Prostate gland (tissue), 2 donors: Measurements from ENCODE around the gene PSMB11. TPM values are rescaled to one million over a fixed set of nuclear protein-coding genes. Genes with fewer than 3 reads are reported as not detected.

Source experiments
- DNase-seq: peaks from one replicate; pipeline ENCODE4 v3.0.0-alpha.2; 2019; ENCODE audit warnings: low spot score
- H3K27ac ChIP-seq, 2 donors: fragments of 200-600 bp; sonication (generic); 2 replicates each; pipeline ENCODE4 v1.5.1; 2017 to 2019
- H3K27me3 ChIP-seq: fragments of 200-600 bp; sonication (generic); replicated peaks from 2 replicates; pipeline ENCODE4 v1.5.1; 2019; ENCODE audit not compliant: insufficient read depth
- H3K36me3 ChIP-seq, 2 donors: fragments of 200-600 bp; sonication (generic); 1 replicate in 1 of 2; 2 replicates in 1 of 2; pipeline versions ENCODE4 v1.5.1 to v1.8.1; 2017 to 2019
- H3K4me1 ChIP-seq: fragments of 200-600 bp; sonication (generic); replicated peaks from 2 replicates; pipeline ENCODE4 v1.5.1; 2019
- H3K4me3 ChIP-seq, 2 donors: fragments of 200-600 bp; sonication (generic); 2 replicates each; pipeline ENCODE4 v1.5.1; 2017 to 2019
- H3K9me3 ChIP-seq: fragments of 200-600 bp; sonication (generic); 2 replicates; pipeline ENCODE4 v1.5.1; 2017
- POLR2A ChIP-seq: fragments of 450-650 bp; IDR thresholded peaks from one replicate; pipeline ENCODE4 v1.6.1; 2016; ENCODE audit warnings: antibody characterized with exemption, mild to moderate bottlenecking
- POLR2AphosphoS5 ChIP-seq: sonication (generic); formaldehyde crosslinking; IDR thresholded peaks from one replicate; pipeline ENCODE4 v1.6.1; 2017; ENCODE audit warnings: antibody characterized with exemption
- WGBS: methylation state at CpG from one replicate; pipeline ENCODE4 v1.1.5; 2018; 5-methylcytosine and 5-hydroxymethylcytosine counted together
- intact Hi-C: fragments of 100-400 bp; cut with DNase I; formaldehyde crosslinking; loops from one replicate; pipeline ENCODE4 v1.14.2; 2022
- total RNA-seq, 2 donors: library from RNA; depleted of rRNA; stranded (reverse); fragments of >200 nt; gene quantifications; one replicate each; pipeline ENCODE4 v1.1.0, GENCODE V29; 2016
- TF ChIP-seq, protein P1 (sequence below), 4 experiments: fragments of 200-600 bp in 2 of 4; fragments of 450-650 bp in 2 of 4; sonication (generic) in 2 of 4; IDR thresholded peaks; 1 replicate in 3 of 4; 2 replicates in 1 of 4; pipeline ENCODE4 v1.5.1; 2016 to 2019; ENCODE audit warnings: antibody characterized with exemption in 4 of 4, mild to moderate bottlenecking in 2 of 4, moderate library complexity in 2 of 4

The PSMB11 gene
- total RNA-seq, 2 donors from 2014 or later = not detected

DNA sequence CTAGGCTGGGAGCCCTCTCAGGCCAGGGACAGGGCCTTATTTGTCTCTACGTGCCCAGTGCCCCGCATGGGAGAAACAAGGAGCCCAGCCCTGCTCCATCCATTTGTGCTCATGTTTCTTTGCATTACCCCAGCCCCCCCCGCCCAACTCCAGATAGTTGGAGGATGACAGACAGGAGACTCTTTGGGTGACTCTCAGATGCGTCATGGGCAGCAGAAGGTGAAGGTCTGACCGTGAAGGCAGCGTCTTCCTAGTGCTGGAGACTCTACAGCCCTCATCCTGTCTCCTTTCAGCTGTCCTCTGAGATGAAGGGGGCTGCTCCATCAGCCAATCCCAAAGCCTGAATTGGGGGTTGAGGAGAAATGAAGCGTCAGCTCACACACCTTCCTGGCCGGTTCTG lies 283 bp upstream of the PSMB11 start:
- 86% methylated on average over 8 of the region's 8 CpGs for WGBS
- Histone ChIP-seq H3K4me1 (no peaks in the 10 kb centered on the region), H3K9me3 (no peaks in the 10 kb centered on the region), H3K27ac (no peak overlapping the region), H3K36me3 (no peaks in the 10 kb centered on the region), H3K27me3 (no peaks in the 10 kb centered on the region), H3K4me3 (no peak overlapping the region)
- TF ChIP-seq POLR2A = no peak
- no peak for TF ChIP-seq POLR2AphosphoS5
- TF ChIP-seq, protein P1, sequence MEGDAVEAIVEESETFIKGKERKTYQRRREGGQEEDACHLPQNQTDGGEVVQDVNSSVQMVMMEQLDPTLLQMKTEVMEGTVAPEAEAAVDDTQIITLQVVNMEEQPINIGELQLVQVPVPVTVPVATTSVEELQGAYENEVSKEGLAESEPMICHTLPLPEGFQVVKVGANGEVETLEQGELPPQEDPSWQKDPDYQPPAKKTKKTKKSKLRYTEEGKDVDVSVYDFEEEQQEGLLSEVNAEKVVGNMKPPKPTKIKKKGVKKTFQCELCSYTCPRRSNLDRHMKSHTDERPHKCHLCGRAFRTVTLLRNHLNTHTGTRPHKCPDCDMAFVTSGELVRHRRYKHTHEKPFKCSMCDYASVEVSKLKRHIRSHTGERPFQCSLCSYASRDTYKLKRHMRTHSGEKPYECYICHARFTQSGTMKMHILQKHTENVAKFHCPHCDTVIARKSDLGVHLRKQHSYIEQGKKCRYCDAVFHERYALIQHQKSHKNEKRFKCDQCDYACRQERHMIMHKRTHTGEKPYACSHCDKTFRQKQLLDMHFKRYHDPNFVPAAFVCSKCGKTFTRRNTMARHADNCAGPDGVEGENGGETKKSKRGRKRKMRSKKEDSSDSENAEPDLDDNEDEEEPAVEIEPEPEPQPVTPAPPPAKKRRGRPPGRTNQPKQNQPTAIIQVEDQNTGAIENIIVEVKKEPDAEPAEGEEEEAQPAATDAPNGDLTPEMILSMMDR (IDR thresholded peaks at IDR 0.05) = no peak
- intact Hi-C loops = no loop called here
- DNase-seq = no peak

DNA sequence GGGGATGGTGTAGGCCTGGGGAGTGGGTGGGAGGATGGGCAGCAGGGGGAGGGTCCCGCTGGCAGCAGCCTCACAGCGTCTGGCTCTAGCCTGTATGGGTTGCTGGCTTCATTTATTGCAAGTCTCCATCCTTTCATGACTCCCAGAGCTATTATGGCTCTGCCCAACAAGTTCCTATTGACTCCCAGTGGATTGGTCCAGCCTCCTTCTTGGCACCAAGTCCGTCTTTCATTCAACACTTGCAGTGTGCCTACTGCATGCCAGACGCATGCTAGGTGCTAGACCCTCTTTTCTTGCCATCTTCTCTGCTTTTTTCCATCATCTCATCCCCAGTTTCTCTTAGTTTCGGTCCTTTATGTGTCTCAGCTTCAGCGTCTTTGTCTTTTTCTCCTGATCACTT lies 1.1 kb downstream of the PSMB11 start:
- no peak for DNase-seq
- Histone ChIP-seq H3K4me3 (no peak overlapping the region), H3K36me3 (no peaks in the 10 kb centered on the region), H3K4me1 (no peaks in the 10 kb centered on the region), H3K27ac (no peak overlapping the region), H3K27me3 (no peaks in the 10 kb centered on the region), H3K9me3 (no peaks in the 10 kb centered on the region)
- TF ChIP-seq, protein P1 (IDR thresholded peaks at IDR 0.05) = no peak
- no peak for TF ChIP-seq POLR2AphosphoS5
- TF ChIP-seq POLR2A = no peak
- 89% methylated on average over 6 of the region's 6 CpGs for WGBS
- intact Hi-C loops = no loop called here

- 75% methylated on average over 3 of the region's 3 CpGs for WGBS
- no peaks in the 10 kb centered on the region for H3K4me1 ChIP-seq
- no peak overlapping the region for H3K4me3 ChIP-seq
- no peak for TF ChIP-seq POLR2A
- TF ChIP-seq, protein P1 (IDR thresholded peaks at IDR 0.05) = no peak
- no peak for TF ChIP-seq POLR2AphosphoS5
- no peaks in the 10 kb centered on the region for H3K36me3 ChIP-seq
- H3K27me3 ChIP-seq = no peaks in the 10 kb centered on the region
- intact Hi-C loops = no loop called here
- H3K27ac ChIP-seq = no peak overlapping the region
- DNase-seq = no peak
- no peaks in the 10 kb centered on the region for H3K9me3 ChIP-seq
Observed at GRCh38 chr14:23043754-23044153, 1.7 kb downstream of the PSMB11 start.

GRCh38 chr14:23044840-23045239 lies 2.8 kb downstream of the PSMB11 start:
- Histone ChIP-seq H3K27me3 (no peaks in the 10 kb centered on the region), H3K27ac (no peak overlapping the region), H3K4me1 (no peaks in the 10 kb centered on the region), H3K9me3 (no peaks in the 10 kb centered on the region), H3K4me3 (no peak overlapping the region), H3K36me3 (no peaks in the 10 kb centered on the region)
- 81% methylated on average over 8 of the region's 8 CpGs for WGBS
- intact Hi-C loops = no loop called here
- TF ChIP-seq, protein P1 (IDR thresholded peaks at IDR 0.05) = no peak
- no peak for TF ChIP-seq POLR2AphosphoS5
- no peak for TF ChIP-seq POLR2A
- DNase-seq = no peak

DNA sequence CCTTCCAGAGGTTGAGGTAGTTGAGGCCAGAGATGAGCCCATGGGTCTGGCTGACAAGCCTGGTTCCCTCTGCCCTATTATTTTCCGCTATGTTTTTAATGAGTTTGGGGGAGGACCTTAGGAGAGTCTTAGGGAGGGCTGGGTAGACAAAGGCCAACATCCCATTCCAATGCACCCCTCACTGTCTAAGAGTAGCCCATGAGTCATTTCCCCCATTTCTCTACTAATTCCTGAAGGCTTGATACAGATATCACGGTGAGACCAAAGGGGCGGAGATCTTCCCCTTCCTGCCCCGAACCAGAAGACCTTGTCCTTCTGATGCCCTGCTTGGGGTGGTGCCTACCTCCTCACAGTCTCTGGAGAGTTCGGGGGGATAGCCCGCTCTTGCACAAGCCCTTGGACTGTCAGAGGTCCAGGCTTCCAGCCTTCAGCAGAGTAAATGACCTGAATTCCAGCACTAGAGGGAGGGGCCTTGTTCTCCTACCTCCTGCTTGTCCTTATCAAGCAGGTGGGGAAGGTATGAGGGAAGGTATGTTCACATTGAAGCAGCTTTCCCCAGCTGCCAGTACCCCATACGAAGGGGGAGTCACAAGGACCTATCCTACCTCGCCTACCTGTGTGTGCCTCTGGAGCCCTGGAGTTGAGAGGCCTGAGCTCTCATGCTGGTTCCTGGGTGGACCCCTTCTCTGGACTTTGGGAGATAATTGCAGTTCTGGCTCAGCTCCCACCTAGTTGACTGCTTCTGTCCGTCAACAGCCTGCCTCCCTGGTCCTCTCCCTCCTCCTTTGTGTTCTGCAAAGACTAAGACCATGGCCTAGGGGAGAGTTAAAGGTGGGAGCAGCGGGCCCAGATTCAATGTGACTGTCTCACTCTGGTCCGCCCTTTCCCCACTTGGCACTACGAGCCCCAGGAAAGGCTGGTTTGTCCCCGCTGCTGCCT lies 3.7 kb downstream of the PSMB11 start:
- DNase-seq = no peak
- intact Hi-C loops = no loop called here
- Histone ChIP-seq H3K27ac (no peak overlapping the region), H3K36me3 (no peaks in the 10 kb centered on the region), H3K4me3 (no peak overlapping the region), H3K27me3 (no peaks in the 10 kb centered on the region), H3K4me1 (no peaks in the 10 kb centered on the region), H3K9me3 (no peaks in the 10 kb centered on the region)
- TF ChIP-seq POLR2AphosphoS5 (no peak), POLR2A (no peak)
- TF ChIP-seq, protein P1 (IDR thresholded peaks at IDR 0.05) = no peak
- WGBS = 86% methylated on average over 13 of the region's 13 CpGs
